A673 (cell line): ENCODE results near the gene CNOT4. TPM values are rescaled to one million over a fixed set of nuclear protein-coding genes. Genes with fewer than 3 reads are reported as not detected.

Experiments
- BruUV-seq: library from RNA; stranded (reverse); fragments of 400-500 nt; replicated peaks from 2 replicates; lab custom pipeline; 2021; lab: Mats Ljungman, UMichigan
- CTCF ChIA-PET: fragments of 300-600 bp; sonication (Branson Sonifier 250); formaldehyde crosslinking; loops from one replicate; lab custom pipeline; 2022; ENCODE audit warnings: antibody characterized with exemption; lab: Charles Lee
- POLR2A ChIA-PET: fragments of 300-600 bp; sonication (Branson Sonifier 250); formaldehyde crosslinking; loops from one replicate; lab custom pipeline; 2022; ENCODE audit warnings: antibody characterized with exemption; ENCODE audit not compliant: low non-redundant PET; lab: Charles Lee
- DNase-seq: peaks from one replicate; pipeline ENCODE4 v3.0.0-alpha.2; 2015; ENCODE audit warnings: low spot score
- H3K27ac ChIP-seq: fragments of 200-600 bp; sonication (generic); 2 replicates; pipeline ENCODE4 v1.5.1; 2016; ENCODE audit warnings: mixed run types, low read depth, mild to moderate bottlenecking, mixed read lengths, antibody characterized with exemption, low read length; ENCODE audit not compliant: poor library complexity, severe bottlenecking
- H3K27me3 ChIP-seq: fragments of 200-600 bp; sonication (generic); replicated peaks from 2 replicates; pipeline ENCODE4 v1.6.1; 2017; ENCODE audit warnings: mixed run types, low read depth, mild to moderate bottlenecking, mixed read lengths, antibody characterized with exemption, low read length; ENCODE audit not compliant: insufficient read depth, poor library complexity
- H3K36me3 ChIP-seq: fragments of 200-600 bp; sonication (generic); 2 replicates; pipeline ENCODE4 v1.6.1; 2016; ENCODE audit warnings: mixed run types, mild to moderate bottlenecking, mixed read lengths, antibody characterized with exemption, low read length; ENCODE audit not compliant: insufficient read depth, poor library complexity, severe bottlenecking
- H3K4me1 ChIP-seq: fragments of 200-600 bp; sonication (generic); 2 replicates; pipeline ENCODE4 v1.6.1; 2017; ENCODE audit warnings: mixed run types, mild to moderate bottlenecking, mixed read lengths, antibody characterized with exemption, low read length; ENCODE audit not compliant: insufficient read depth, poor library complexity, severe bottlenecking
- H3K4me3 ChIP-seq: fragments of 200-600 bp; sonication (generic); 2 replicates; pipeline ENCODE4 v1.5.1; 2016; ENCODE audit warnings: low read depth, mixed run types, mild to moderate bottlenecking, mixed read lengths, low read length; ENCODE audit not compliant: poor library complexity, severe bottlenecking
- H3K9me3 ChIP-seq: fragments of 200-600 bp; sonication (generic); 2 replicates; pipeline ENCODE4 v1.6.1; 2016; ENCODE audit warnings: mixed run types, low read depth, mild to moderate bottlenecking, mixed read lengths, antibody characterized with exemption, low read length; ENCODE audit not compliant: poor library complexity, severe bottlenecking
- CTCF ChIP-seq: fragments of 300-800, 200-600 bp; sonication (generic); conservative IDR thresholded peaks from 2 replicates; pipeline ENCODE4 v1.5.1; 2017; ENCODE audit warnings: low read depth, mild to moderate bottlenecking, antibody characterized with exemption, low read length, moderate library complexity, mixed read lengths
- EZH2 ChIP-seq: fragments of 200-600 bp; sonication (generic); IDR thresholded peaks from 2 replicates; pipeline ENCODE4 v1.6.1; 2017; ENCODE audit warnings: borderline replicate concordance, low read depth, mild to moderate bottlenecking, mixed read lengths, antibody characterized with exemption, low read length; ENCODE audit not compliant: poor library complexity, severe bottlenecking
- intact Hi-C: fragments of 100-400 bp; cut with micrococcal nuclease; formaldehyde crosslinking; loops from one replicate; pipeline ENCODE4 v1.10.0; 2022; ENCODE audit not compliant: unreplicated experiment
- total RNA-seq: library from RNA; stranded (reverse); gene quantifications from 2 replicates; pipeline ENCODE4 v1.2.3, GENCODE V29; 2021

The CNOT4 gene
- total RNA-seq, 1 experiment from 2014 or later, result 24.1 TPM

DNA sequence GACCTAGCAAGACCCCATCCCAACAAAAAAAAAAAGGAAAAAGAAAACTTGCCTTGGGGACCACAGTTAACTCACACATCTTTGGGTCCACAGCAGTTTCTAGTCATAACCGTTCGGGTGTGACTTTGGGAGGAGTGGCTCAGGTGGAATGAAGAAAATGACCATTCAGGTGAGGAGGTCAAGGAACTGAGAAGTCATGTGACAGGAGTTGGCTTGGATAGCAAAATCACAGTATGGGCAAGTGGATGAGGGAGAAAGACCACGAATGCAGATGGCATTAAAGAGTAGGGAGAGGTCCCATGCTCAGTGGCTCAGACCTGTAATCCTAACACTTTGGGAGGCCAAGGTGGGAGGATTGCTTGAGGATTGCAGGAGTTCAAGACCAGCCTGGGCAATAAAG is 17.1 kb upstream of the CNOT4 start:
- BruUV-seq, result no TSS peak
- CTCF ChIA-PET, result no interaction called here

GRCh38 chr7:135525426-135525825 is 15.5 kb upstream of the CNOT4 start:
- BruUV-seq, result no TSS peak
- no peak overlapping the region for H3K27ac ChIP-seq
- H3K27me3 ChIP-seq, result peaks cover 17% of the 10 kb centered on the region
- no peaks in the 10 kb centered on the region for H3K36me3 ChIP-seq
- no peaks in the 10 kb centered on the region for H3K9me3 ChIP-seq
- intact Hi-C loops, result no loop called here
- no peak for TF ChIP-seq EZH2
- TF ChIP-seq CTCF, result no peak
- ChIA-PET CTCF (no interaction called here), POLR2A (interaction anchor here (0.5 to 0.6 kb wide), 2 partner anchors 32 to 144 kb away, joined by 3 to 9 read pairs; no protein-coding TSS in a partner anchor)
- no peak overlapping the region for H3K4me3 ChIP-seq
- H3K4me1 ChIP-seq, result no peaks in the 10 kb centered on the region
- no peak for DNase-seq

More for the DNA sequence above, 17.1 kb upstream of the CNOT4 start:
- intact Hi-C loops, result no loop called here
- TF ChIP-seq EZH2 (no peak), CTCF (no peak)
- H3K36me3 ChIP-seq, result no peaks in the 10 kb centered on the region
- no peaks in the 10 kb centered on the region for H3K9me3 ChIP-seq
- DNase-seq, result no peak
- no peak overlapping the region for H3K27ac ChIP-seq
- H3K4me3 ChIP-seq, result no peak overlapping the region
- peaks cover 32% of the 10 kb centered on the region for H3K27me3 ChIP-seq
- H3K4me1 ChIP-seq, result no peaks in the 10 kb centered on the region
- POLR2A ChIA-PET, result no interaction called here

GRCh38 chr7:135523146-135523545 is 13.2 kb upstream of the CNOT4 start:
- H3K27me3 ChIP-seq, result no peaks in the 10 kb centered on the region
- no peaks in the 10 kb centered on the region for H3K36me3 ChIP-seq
- no peak overlapping the region for H3K4me3 ChIP-seq
- no peak for DNase-seq
- H3K27ac ChIP-seq, result no peak overlapping the region
- TF ChIP-seq CTCF (no peak), EZH2 (no peak)
- CTCF ChIA-PET, result no interaction called here
- BruUV-seq, result no TSS peak
- POLR2A ChIA-PET, result no interaction called here
- no peaks in the 10 kb centered on the region for H3K4me1 ChIP-seq
- H3K9me3 ChIP-seq, result no peaks in the 10 kb centered on the region
- intact Hi-C loops, result no loop called here
